Keratinocyte (primary cell): Measurements from ENCODE around the gene PHYH.
"Not testable (repeated sequence)": the region's sequence is repeated elsewhere in the genome, so short reads cannot be mapped to it uniquely, and the experiment has no call there.

Source experiments
- CTCF ChIP-seq, 3 experiments: IDR thresholded peaks in 1 of 3; conservative IDR thresholded peaks in 1 of 3; optimal IDR thresholded peaks in 1 of 3; 2 replicates in 2 of 3; 3 replicates in 1 of 3; pipeline versions ENCODE3 to v1.5.1; 2011; ENCODE audit warnings: low read length in 3 of 3, mild to moderate bottlenecking in 3 of 3, moderate library complexity in 2 of 3, control low read depth in 1 of 3, inconsistent platforms in 1 of 3; ENCODE audit not compliant: insufficient read depth in 2 of 3; ENCODE audit errors: extremely low read depth in 1 of 3
- EZH2 ChIP-seq: IDR thresholded peaks from one replicate; pipeline ENCODE4 v1.6.1; 2012; ENCODE audit warnings: inconsistent platforms, mild to moderate bottlenecking, low read length, moderate library complexity

- TF ChIP-seq CTCF (optimal IDR thresholded peaks at IDR 0.05 in 1 of 3, IDR thresholded peaks at IDR 0.05 in 1 of 3, conservative IDR thresholded peaks at IDR 0.05 in 1 of 3; ENCODE audit: extremely low read depth in 1 of 3, insufficient read depth in 2 of 3, low read length in 3 of 3); EZH2: not testable (repeated sequence)
Measured at GRCh38 chr10:13282348-13282747, 17.5 kb downstream of the PHYH start.
